ENCODE data around the gene PLIN4.
"Not testable (repeated sequence)": the region's sequence is repeated elsewhere in the genome, so short reads cannot be mapped to it uniquely, and the experiment has no call there.

PLIN4 gene

DNA sequence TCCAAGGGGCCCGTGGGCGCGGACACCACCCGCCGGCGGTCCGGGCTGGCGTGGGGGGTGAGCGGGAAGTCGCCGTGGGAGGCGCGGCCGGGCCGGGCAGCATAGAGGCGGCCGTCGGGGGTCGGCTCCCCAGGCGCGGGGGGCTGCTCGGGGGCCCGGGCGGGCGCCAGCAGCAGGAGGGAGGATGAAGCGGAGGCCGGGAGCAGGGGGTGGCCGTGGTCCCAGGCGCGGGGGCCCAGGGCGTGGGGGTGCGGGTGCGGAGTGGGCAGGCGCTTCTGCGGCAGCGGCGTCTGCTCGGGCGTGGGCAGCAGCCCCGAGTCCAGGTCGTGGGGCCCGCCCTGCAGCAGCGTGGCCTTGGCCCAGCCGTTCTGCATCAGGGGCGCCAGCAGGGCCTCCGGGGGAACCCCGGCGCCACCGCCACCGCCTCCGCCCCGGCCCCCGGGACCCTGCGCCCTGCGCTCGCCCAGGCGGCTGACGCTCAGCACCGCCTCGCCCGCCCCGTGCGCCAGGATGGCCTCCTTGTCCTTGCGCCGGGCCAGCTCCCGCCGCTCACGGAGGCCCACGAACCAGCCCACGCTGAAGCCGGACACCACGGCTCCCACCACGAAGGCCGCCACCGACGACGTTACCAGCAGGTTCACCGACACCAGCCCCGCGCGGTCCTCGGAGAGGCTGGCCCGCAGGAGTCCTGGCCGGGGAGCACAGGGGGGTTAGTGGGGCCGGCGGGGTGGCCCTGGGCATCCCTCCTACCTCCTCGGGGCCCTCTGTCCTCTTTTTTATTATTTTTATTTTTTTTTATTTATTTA, 25.8 kb upstream of the PLIN4 start:
- no peak for DNase-seq

DNA sequence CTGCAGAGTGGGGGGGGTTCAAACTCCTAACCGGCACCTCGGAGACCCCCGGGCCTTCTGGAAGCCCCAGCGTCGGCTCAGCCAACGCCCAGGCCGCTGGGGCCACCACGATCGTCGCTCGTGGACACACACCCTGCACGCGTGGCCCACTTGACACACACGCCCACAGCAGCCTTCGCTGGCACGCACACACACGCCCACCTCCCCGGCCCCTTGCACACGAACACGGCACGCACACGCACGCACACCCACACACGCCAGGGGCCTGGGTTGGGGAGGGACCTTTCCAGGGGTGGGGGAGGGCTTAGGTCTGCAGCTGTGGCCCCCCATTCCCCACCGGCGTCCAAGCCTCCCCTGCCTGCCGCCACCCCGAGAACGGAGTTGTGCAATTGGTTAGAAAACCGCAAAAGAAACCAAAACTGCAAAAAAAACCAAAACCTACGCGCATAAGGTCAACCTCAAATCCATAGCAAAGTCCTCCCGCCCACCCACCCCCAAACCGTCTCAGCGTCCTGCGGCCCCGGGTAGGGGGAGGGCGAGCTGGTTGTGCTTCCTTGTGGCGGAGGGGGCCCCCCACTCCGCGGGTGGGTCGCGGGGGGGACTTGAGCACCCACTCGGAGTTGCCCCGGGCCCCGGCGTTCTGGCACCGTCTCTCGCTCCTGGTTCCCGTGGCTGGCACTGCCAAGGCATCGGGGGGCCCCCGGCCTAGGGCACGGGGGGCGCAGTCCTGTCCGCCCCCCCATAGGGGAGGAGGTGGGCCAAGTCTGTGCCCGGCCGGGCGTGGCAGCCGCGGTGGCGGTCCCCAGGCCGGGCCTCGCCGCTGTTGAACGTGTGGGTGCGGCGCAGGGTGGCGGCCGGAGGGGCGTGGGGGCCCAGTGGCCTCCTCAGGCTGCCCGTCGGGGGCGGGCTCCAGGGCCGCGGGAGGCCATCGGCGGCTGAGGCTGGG, 24.9 kb upstream of the PLIN4 start:
- DNase-seq, result no peak

- DNase-seq, result not testable (repeated sequence)
These were observed 23.5 kb upstream of the PLIN4 start for GRCh38 chr19:4541806-4542145.

DNA sequence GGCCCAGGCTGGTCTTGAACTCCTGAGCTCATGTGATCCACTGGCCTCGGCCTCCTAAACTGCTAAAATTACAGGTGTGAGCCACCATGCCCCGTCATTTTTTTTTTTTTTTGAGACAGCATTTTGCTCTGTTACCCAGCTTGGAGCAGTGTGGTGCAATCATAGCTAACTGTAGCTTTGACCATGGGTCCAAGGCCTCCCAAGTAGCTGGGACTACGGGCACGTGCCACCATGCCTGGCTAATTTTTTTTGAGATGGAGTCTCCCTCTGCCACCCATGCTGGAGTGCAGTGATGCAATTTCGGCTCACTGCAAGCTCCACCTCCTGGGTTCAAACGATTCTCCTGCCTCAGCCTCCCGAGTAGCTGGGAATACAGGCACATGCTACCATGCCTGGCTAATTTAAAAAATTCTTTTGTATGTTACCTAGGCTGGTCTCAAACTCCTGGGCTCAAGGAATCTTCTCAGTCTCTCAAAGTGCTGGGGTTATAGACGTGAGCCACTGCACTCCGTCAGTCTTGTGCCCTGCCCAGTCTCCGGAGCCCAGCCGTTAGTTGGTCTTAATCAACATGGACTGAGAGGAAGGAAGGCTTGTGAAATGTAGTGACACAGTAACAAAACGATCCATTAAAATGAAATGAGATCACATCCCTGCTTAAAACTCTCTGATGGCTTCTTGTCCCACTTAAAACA, 23.0 kb upstream of the PLIN4 start:
- no peak for DNase-seq

DNA sequence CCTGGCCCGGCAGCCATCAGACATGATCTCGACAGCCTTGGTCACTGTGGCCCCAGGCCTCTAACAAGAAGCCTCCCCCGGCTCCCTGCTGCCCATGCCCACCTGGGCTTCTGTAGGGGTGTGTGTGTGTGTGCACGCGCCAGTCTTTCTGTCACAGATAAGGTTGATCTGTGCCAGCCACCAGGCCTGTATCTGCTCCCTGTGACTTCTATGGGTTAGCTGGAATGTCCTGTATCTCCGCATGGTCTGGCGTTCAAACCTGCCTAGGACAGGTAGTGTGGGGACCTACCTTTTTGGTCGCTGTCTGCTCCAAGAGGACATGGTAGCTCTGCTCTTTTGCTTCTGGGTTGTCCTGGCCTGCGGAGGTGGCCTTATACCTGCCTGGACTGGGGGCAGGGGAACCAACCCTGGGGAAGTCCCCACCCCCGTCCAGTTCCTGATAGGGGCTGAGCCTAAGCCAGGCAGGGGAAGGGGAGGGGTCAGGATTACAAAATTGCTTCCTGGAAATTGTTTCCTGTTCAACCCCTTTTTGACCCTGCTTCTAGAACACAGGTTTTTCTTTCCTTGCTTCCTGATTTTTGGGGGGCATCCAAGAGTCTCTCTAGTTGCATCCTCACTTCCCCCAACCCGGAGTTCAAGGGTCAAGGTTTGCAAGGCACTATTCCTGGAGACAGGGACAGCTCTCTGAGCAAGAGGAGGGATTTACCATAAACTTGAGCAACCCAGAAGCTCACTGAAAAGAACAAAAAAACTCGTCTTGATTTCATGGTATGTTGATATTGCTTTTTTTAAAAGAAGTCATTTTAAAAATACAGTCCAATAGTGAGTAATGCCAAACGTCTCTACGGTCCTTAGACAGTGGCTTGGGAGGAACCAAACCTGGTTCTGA, 21.7 kb upstream of the PLIN4 start, which contains the start of gene LRG1:
Gene LRG1, minus strand, starts transcription at position 344 of the 889 bp plus-strand sequence. Its CDS starts 23 bp downstream, at position 321.
- DNase-seq, result peak; percentile 57

DNA sequence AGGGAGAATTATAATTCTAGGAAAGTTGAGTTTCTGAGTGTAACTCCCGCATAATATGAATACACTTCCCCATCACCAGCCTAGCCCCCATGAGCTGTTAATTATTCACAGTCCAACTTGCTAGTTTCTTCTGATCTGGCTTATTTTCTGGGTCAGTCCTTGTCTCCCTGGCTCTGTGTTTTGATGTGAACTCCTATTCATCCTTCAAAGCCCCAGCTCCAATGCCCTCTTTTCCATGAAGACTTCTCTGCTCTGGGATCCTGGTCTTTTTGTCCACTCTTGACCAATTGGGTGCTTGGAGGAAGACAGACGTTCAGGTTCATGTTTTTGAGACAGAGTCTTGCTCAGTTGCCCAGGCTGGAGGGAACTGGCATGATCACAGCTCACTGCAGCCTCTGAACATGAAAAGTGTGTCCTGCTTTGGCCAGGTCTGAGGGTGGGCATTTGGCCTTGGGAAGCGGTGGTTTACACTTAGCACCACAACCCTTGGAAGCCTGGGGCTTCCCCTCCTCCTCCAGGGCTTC, 20.9 kb upstream of the PLIN4 start:
- DNase-seq, result no peak

DNA sequence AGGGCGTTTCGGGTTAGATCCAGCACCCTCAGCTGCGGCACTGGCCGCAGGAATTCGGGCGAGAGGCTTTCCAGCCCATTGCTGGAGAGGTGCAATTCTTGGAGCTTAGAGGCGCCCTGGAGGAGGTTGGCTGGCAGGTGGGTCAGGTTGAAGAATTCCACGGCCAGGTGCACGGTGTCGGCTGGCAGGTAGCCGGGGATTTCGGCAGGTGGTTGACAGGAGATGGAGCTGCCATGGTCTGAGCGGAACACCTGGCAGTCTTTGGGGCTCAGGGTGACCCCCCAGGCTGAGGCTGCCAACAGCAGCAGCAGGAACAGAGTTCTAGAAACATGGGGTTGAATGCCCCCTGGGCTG, 20.3 kb upstream of the PLIN4 start:
- DNase-seq, result peak; percentile 72

DNA sequence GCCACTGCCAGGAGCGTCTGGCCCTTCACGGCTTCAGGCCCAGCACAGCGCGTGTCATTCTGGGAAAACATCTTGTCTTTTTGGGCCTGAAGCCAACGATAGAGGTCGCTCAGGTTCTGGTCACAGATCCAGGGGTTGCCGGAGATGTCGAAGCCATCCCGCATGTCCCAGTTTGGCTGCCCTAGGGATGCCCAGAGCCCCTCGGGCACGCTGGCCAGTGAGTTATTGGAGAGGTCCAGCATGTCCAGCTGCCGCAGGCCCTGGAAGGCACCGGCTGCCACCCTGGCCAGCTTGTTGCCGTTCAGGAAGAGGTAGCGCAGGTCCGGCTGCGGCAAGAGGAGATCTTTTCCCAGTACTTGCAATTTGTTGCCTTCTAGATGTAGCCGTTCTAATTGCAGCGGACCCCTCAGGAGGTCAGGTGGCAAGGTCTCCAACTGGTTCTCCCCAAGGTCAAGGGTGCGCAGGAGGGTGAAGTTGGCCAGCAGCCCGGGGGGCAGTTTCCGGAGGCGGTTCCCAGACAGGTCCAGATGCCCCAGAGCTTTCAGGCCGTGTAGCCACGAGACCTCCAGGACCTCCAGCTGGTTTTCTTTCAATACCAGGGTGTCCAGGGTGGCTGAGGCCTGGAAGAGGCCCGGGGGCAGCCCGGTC, 19.8 kb upstream of the PLIN4 start:
- DNase-seq, result peak; percentile 59

DNA sequence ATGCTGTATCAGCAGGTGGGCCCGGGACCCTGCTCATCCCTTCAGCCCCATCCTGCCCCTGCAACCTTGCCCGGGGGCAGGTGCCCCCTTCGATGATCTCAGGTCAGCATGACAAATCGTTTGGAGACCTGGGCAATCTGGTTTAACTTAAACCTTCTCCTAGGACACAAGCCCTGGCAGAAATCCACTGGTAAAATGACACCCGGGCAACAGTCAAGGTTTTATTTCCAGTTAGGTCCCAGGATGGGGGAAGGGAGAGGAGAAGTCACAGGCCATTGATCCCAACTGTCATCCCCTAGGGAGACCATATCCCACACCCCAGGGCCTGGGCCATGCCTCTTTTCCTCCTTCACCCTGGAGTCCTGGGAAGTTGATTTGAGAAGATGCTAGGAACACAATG, 18.5 kb upstream of the PLIN4 start:
- DNase-seq, result peak; percentile 58

DNA sequence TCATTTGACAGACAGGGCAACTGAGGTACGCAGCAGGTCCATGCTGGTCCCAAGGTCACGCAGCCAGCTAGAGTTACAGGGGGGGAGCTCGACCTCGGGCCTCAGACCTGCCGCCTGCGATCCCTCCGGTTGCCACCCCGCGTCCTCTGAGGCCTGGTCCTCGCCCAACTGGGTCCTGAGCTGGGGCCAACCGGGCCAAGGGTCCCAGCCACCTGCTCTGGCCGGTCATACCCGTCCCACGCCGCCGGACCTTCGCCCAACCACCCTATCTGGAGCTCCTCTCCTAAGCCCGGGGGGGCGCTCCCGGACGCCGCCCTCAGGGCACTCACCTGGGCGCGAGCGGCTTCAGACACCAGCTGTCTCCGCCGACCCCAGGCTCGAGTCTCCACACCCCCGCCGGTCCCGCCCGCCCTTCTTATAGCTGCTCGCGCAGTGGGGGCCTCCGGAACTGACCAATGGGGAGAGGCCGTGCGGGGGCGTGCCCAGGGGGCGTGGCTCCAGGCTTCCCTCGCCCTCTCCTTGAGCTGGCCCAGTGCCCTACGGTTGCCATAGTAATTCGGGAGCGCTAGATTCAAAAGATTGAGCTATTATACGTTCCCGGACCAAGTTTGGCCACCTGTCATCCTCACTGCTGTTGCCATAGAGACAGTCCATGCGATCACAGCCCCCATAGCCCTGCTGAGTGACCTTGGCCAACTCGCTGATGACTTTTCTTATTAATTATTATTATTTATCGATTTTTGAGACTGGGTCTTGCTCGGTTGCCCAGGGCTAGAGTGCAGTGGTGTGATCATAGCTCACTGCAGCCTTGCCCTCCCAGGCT, 16.8 kb upstream of the PLIN4 start, which contains the start of gene PLIN5:
Gene PLIN5, minus strand, starts transcription at position 389 of the 823 bp plus-strand sequence. CDS start 1,150 bp downstream, outside the sequence.
- peak; percentile 80 for DNase-seq

- no peak for DNase-seq
These were observed 15.6 kb upstream of the PLIN4 start for GRCh38 chr19:4533835-4534424.

DNA sequence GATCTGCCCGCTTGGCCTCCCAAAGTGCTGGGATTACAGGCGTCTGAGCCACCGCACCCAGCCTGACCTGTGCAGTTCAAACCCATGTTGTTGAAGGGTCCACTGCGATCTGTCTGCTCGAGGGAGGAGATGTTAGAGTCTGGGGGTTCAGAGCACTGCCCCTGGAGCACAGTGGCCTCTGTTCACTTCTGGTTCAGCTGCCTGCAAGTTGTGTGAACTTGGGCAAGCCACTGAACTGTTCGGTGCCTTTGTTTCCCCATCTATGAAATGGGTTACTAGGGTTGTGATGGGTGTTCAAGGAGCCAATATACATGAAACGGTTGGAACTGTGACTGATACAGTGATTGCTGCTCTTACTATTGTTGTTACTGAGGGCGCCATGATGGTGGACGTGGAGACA, 15.0 kb upstream of the PLIN4 start:
- DNase-seq, result no peak

DNA sequence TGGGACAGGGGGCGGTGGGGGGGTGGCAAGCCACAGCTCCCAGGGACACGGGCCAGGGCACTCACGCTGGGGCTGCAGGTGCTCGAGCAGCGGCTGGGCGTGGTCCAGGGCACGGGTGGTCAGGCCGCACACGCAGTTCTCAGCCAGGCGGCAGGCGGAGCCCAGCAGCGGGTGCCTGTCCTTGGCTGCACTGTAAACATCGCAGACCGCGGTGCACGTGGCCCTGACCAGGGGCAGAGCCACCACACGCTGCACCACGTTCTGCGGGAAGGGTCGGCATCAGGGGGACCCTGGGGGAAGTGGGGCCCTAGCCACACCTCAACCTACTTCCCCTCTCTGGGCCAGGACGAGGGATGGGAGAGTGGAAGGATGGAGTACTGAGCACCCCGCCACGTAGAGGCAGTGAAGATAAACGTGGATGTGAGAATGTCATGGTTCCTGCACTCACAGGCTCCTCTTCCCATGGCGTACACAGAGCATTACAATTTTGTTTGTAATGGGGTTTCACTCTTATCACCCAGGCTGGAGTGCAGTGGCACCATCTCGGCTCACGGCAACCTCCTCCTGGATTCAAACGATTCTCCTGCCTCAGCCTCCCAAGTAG, 13.4 kb upstream of the PLIN4 start:
- DNase-seq, result no peak

DNA sequence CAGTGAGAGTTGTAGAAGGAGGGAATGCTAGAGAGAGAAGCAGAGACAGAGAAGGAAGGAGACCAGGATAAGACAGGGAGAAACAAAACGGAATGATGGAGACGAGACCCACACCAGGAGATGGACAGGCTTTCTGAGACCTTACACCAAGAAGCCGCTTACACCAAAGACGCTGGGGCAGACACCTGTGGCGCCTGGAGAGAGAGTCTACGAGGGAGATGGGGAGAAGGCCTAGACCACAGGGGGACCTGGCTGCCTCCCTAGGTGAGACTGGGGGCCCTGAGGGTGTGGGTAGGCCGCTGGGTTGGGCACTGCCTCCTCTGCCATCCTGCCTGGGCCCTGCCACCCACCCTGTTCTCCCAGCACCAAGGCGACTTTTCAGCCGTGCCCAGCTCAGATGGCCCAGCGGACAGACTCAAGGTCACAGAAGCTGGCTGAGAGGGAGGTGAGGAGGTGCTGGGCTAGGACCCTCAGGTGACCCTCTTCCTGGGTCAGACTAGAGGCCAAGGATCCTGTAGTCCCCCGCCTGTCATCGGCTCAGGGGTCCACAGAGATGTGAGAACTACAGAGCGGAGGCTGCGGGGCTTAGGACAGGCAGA, 11.7 kb upstream of the PLIN4 start:
- DNase-seq, result no peak

- no peak for DNase-seq
These were observed 10.6 kb upstream of the PLIN4 start for GRCh38 chr19:4528843-4529242.

DNA sequence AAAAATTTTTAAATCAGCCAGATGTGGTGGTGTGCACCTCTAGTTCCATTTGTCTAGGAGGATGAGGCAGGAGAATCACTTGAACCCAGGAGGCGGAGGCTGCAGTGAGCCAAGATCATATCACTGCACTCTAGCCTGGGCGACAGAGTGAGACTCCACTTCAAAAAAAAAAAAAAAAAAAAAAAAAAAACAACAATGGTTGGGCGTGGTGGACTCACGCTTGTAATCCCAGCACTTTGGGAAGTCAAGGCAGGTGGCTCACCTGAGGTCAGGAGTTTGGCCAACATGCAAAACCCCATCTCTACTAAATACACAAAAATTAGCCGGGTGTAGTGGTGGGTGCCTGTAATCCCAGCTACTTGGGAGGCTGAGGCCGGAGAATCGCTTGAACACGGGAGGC, 9.1 kb upstream of the PLIN4 start:
- DNase-seq, result not testable (repeated sequence)

DNA sequence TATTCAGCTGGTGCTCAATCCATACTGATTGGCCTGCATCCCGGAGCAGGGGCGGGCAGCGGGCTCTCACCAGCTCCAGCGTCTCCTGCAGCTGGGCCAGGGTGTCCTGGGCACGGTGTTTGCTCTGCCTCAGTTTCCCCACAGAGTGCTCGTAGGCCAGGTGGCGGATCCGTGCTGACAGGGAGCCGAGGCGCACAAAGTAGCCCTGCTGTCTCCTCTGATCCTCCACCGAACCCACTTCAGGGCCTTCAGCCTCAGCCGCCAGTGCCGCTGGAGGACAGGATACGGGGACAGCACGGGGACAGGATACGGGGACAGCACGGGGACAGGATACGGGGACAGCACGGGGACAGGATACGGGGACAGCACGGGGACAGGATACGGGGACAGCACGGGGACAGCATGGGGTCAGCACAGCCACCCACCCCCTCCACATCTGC, 7.3 kb upstream of the PLIN4 start:
- DNase-seq, result no peak

DNA sequence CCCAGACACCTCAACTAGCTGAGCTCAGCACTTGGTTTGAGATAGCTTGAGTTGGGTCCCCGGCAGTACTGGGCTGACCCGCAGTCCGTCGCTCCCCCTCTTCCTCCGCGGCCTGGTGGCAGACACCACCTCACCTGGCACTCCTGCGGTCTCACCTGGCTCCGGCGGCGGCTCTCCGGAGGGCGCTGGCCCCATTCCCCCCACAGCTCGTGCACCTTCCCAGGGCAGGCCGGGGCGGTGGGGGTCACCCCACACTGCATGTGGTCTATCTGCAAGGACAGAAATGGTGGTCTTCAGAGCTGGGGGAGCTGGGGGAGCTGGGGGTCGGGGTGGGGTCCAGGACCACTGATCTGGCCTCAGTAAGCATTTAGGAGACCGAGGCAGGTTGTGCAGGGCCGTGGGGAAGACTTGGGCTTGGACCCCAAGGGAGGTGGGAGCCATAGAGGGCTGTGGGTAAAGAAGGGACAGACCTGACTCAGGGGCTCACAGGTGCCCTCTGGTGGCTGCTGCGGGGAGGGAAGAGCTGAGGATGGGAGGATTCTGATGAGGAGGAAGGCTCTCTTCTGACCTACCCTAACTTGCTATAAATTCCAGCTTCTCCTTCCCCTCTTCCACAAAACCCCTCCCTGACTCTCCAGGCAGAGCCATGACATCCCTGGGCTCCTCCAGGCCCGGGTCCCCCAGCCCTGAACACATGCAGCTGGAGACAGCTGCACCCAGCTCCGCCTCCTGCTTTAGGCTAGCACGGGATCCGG, 6.7 kb upstream of the PLIN4 start:
- DNase-seq, result no peak
